HEK293 (cell line): ENCODE measurements around the gene LAMP1.

Source experiments
- CTCF ChIA-PET: fragments of 350-600 bp; formaldehyde crosslinking; extraction: SDS; loops from one replicate; lab custom pipeline; 2021; ENCODE audit warnings: antibody characterized with exemption; lab: Yijun Ruan, JAX
- POLR2A ChIA-PET: fragments of 300-600 bp; formaldehyde crosslinking; extraction: SDS; loops from one replicate; lab custom pipeline; 2020; ENCODE audit warnings: antibody characterized with exemption, inconsistent platforms; lab: Yijun Ruan, JAX
- H3K27ac ChIP-seq: fragments of 200-500 bp; sonication (Bioruptor generic); 2 replicates; pipeline ENCODE4 v1.5.1; 2014; ENCODE audit warnings: low read depth, low read length, control low read depth, inconsistent platforms; ENCODE audit errors: extremely low read depth
- H3K36me3 ChIP-seq, 2 experiments: fragments of 200-500 bp in 1 of 2; sonication (Bioruptor generic) in 1 of 2; 1 replicate in 1 of 2; 2 replicates in 1 of 2; pipeline ENCODE4 v1.5.1; 2014 to 2017; ENCODE audit warnings: inconsistent platforms in 2 of 2, low read length in 2 of 2; ENCODE audit not compliant: control insufficient read depth in 2 of 2, insufficient read depth in 1 of 2
- H3K4me1 ChIP-seq: fragments of 200-500 bp; sonication (Bioruptor generic); 2 replicates; pipeline ENCODE4 v1.5.1; 2014; ENCODE audit warnings: mild to moderate bottlenecking, low read length, inconsistent platforms; ENCODE audit not compliant: control insufficient read depth, insufficient read depth
- H3K4me3 ChIP-seq: 2 replicates; pipeline ENCODE4 v1.5.1; 2011; ENCODE audit warnings: low read depth, mild to moderate bottlenecking, control low read depth, low read length, moderate library complexity
- H3K9me3 ChIP-seq: fragments of 200-500 bp; sonication (Bioruptor generic); 2 replicates; pipeline ENCODE4 v1.5.1; 2014; ENCODE audit warnings: low read depth, low read length, inconsistent platforms; ENCODE audit not compliant: control insufficient read depth, insufficient read depth
- GLI2 ChIP-seq: fragments of 450-650 bp; formaldehyde crosslinking; IDR thresholded peaks from 2 replicates; pipeline ENCODE4; 2017; ENCODE audit warnings: missing biosample characterization, missing genetic modification characterization, low read depth, borderline replicate concordance
- IKZF3 ChIP-seq: fragments of 450-650 bp; IDR thresholded peaks from 2 replicates; pipeline ENCODE4 v1.5.0; 2018; ENCODE audit warnings: missing biosample characterization, mild to moderate bottlenecking, missing genetic modification characterization, moderate library complexity
- KLF1 ChIP-seq: fragments of 450-650 bp; formaldehyde crosslinking; IDR thresholded peaks from 2 replicates; pipeline ENCODE4 v1.5.1; 2016; ENCODE audit warnings: missing biosample characterization, missing genetic modification characterization
- KLF7 ChIP-seq: fragments of 450-650 bp; formaldehyde crosslinking; IDR thresholded peaks from 2 replicates; pipeline ENCODE4 v1.5.1; 2016; ENCODE audit warnings: missing biosample characterization, missing genetic modification characterization, borderline replicate concordance
- MZF1 ChIP-seq: fragments of 450-650 bp; formaldehyde crosslinking; IDR thresholded peaks from 2 replicates; pipeline ENCODE4 v1.5.1; 2017; ENCODE audit warnings: missing biosample characterization, missing genetic modification characterization, borderline replicate concordance
- PRDM1 ChIP-seq: fragments of 450-650 bp; formaldehyde crosslinking; IDR thresholded peaks from 2 replicates; pipeline ENCODE4; 2016; ENCODE audit warnings: missing biosample characterization, missing genetic modification characterization
- SCRT1 ChIP-seq: fragments of 450-650 bp; formaldehyde crosslinking; IDR thresholded peaks from 2 replicates; pipeline ENCODE4 v1.5.1; 2016; ENCODE audit warnings: missing biosample characterization, missing genetic modification characterization, borderline replicate concordance
- SP2 ChIP-seq: fragments of 450-650 bp; formaldehyde crosslinking; IDR thresholded peaks from 2 replicates; pipeline ENCODE4 v1.5.1; 2016; ENCODE audit warnings: missing biosample characterization, missing genetic modification characterization
- YY2 ChIP-seq: fragments of 450-650 bp; formaldehyde crosslinking; IDR thresholded peaks from 2 replicates; pipeline ENCODE4 v1.5.1; 2016; ENCODE audit warnings: missing biosample characterization, missing genetic modification characterization
- ZBTB21 ChIP-seq: fragments of 450-650 bp; formaldehyde crosslinking; IDR thresholded peaks from 2 replicates; pipeline ENCODE4 v1.5.1; 2017; ENCODE audit warnings: missing biosample characterization, missing genetic modification characterization
- ZBTB8A ChIP-seq: fragments of 450-650 bp; formaldehyde crosslinking; IDR thresholded peaks from 2 replicates; pipeline ENCODE4 v1.5.1; 2016; ENCODE audit warnings: missing biosample characterization, missing genetic modification characterization
- ZNF114 ChIP-seq: fragments of 450-650 bp; formaldehyde crosslinking; IDR thresholded peaks from 2 replicates; pipeline ENCODE4 v1.5.0; 2017; ENCODE audit warnings: missing biosample characterization, missing genetic modification characterization
- ZNF157 ChIP-seq: fragments of 450-650 bp; formaldehyde crosslinking; IDR thresholded peaks from 2 replicates; pipeline ENCODE4 v1.5.1; 2016; ENCODE audit warnings: missing biosample characterization, missing genetic modification characterization
- ZNF221 ChIP-seq: fragments of 450-650 bp; formaldehyde crosslinking; IDR thresholded peaks from 2 replicates; pipeline ENCODE4 v1.5.1; 2017; ENCODE audit warnings: missing biosample characterization, missing genetic modification characterization, borderline replicate concordance
- ZNF223 ChIP-seq: fragments of 450-650 bp; formaldehyde crosslinking; IDR thresholded peaks from 2 replicates; pipeline ENCODE4 v1.5.1; 2016; ENCODE audit warnings: missing biosample characterization, missing genetic modification characterization
- ZNF324 ChIP-seq: fragments of 450-650 bp; formaldehyde crosslinking; IDR thresholded peaks from 2 replicates; pipeline ENCODE4 v1.5.1; 2016; ENCODE audit warnings: missing biosample characterization, missing genetic modification characterization
- ZNF341 ChIP-seq: fragments of 450-650 bp; formaldehyde crosslinking; IDR thresholded peaks from 2 replicates; pipeline ENCODE4; 2016; ENCODE audit warnings: low read depth, missing biosample characterization, missing genetic modification characterization
- ZNF513 ChIP-seq: fragments of 450-650 bp; IDR thresholded peaks from 2 replicates; pipeline ENCODE4 v1.5.1; 2018; ENCODE audit warnings: missing biosample characterization, missing genetic modification characterization
- ZNF529 ChIP-seq: fragments of 450-650 bp; formaldehyde crosslinking; IDR thresholded peaks from 2 replicates; pipeline ENCODE4 v1.5.1; 2017; ENCODE audit warnings: missing genetic modification characterization, missing biosample characterization; ENCODE audit not compliant: insufficient replicate concordance
- ZNF558 ChIP-seq: fragments of 450-650 bp; formaldehyde crosslinking; IDR thresholded peaks from 2 replicates; pipeline ENCODE4 v1.5.1; 2016; ENCODE audit warnings: missing biosample characterization, missing genetic modification characterization
- ZNF561 ChIP-seq: fragments of 450-650 bp; IDR thresholded peaks from 2 replicates; pipeline ENCODE4 v1.5.1; 2018; ENCODE audit warnings: missing biosample characterization, missing genetic modification characterization, borderline replicate concordance
- ZNF596 ChIP-seq: fragments of 450-650 bp; IDR thresholded peaks from 2 replicates; pipeline ENCODE4 v1.5.0; 2018; ENCODE audit warnings: missing biosample characterization, mild to moderate bottlenecking, missing genetic modification characterization, moderate library complexity
- ZNF658 ChIP-seq: fragments of 450-650 bp; formaldehyde crosslinking; IDR thresholded peaks from 2 replicates; pipeline ENCODE4; 2016; ENCODE audit warnings: missing biosample characterization, missing genetic modification characterization
- ZNF660 ChIP-seq: fragments of 450-650 bp; IDR thresholded peaks from 2 replicates; pipeline ENCODE4 v1.5.1; 2018; ENCODE audit warnings: missing biosample characterization, mild to moderate bottlenecking, missing genetic modification characterization
- ZNF664 ChIP-seq: fragments of 450-650 bp; formaldehyde crosslinking; IDR thresholded peaks from 2 replicates; pipeline ENCODE4 v1.5.1; 2016; ENCODE audit warnings: missing biosample characterization, missing genetic modification characterization
- ZNF830 ChIP-seq: fragments of 450-650 bp; IDR thresholded peaks from 2 replicates; pipeline ENCODE4 v1.5.0; 2018; ENCODE audit warnings: missing biosample characterization, missing genetic modification characterization, low read depth, mild to moderate bottlenecking, moderate library complexity
- TF ChIP-seq, protein P1 (sequence below): fragments of 450-650 bp; formaldehyde crosslinking; IDR thresholded peaks from 2 replicates; pipeline ENCODE4 v1.5.1; 2016; ENCODE audit warnings: missing biosample characterization, missing genetic modification characterization
- TF ChIP-seq, protein P2 (sequence below): fragments of 450-650 bp; formaldehyde crosslinking; IDR thresholded peaks from 2 replicates; pipeline ENCODE4 v1.5.1; 2017; ENCODE audit warnings: missing biosample characterization, missing genetic modification characterization
- TF ChIP-seq, protein P3 (sequence below): fragments of 450-650 bp; formaldehyde crosslinking; IDR thresholded peaks from 2 replicates; pipeline ENCODE4 v1.5.1; 2016; ENCODE audit warnings: missing biosample characterization, missing genetic modification characterization, borderline replicate concordance
- TF ChIP-seq, protein P4 (sequence below): fragments of 450-650 bp; formaldehyde crosslinking; optimal IDR thresholded peaks from 2 replicates; pipeline ENCODE3; 2016; ENCODE audit warnings: missing biosample characterization, mild to moderate bottlenecking, missing genetic modification characterization

Gene LAMP1, protein sequence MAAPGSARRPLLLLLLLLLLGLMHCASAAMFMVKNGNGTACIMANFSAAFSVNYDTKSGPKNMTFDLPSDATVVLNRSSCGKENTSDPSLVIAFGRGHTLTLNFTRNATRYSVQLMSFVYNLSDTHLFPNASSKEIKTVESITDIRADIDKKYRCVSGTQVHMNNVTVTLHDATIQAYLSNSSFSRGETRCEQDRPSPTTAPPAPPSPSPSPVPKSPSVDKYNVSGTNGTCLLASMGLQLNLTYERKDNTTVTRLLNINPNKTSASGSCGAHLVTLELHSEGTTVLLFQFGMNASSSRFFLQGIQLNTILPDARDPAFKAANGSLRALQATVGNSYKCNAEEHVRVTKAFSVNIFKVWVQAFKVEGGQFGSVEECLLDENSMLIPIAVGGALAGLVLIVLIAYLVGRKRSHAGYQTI

DNA sequence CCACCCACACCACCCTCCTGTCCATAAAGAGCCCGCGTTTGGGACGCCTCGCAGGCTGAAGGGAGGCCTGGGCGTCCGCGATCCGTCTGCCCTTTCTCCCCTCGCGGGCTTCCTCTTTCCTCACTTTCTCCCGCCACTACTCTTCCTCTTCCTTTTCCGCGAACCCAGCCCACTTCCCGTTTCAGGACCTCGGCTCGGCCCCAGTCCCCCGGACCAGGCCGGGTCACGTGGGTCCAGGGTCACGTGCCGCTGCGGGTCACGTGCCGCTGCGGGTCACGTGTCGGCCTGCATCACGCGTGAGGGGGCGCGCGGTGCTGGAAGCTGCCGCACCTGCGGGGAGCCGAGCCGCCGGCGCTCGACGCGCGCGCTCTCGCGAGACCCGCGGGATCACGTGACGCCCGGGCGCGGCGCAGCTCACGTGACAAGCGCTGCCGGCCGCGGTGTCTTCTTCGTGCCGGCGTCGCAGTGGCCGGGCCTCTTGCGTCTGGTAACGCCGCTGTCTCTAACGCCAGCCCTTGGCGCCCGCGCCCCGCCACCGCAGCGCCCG lies at the start of gene LAMP1:
Gene LAMP1 (plus strand): TSS at position 417 of the 547 bp plus-strand sequence. CDS start 196 bp downstream, outside the sequence.
- no peaks in the 10 kb centered on the region for H3K4me1 ChIP-seq
- H3K36me3 ChIP-seq, result no peaks in the 10 kb centered on the region
- ChIA-PET POLR2A (interaction anchor here (0.6 kb wide), 1 partner anchor 69 kb away, joined by 3 read pairs; no protein-coding TSS in a partner anchor), CTCF (no interaction called here)
- peak within 1 kb of the TSS; percentile 71 for H3K4me3 ChIP-seq
- no peaks in the 10 kb centered on the region for H3K9me3 ChIP-seq
- H3K27ac ChIP-seq, result peak within 1 kb of the TSS; percentile 55; the same call in 1 of the 2 replicates
- TF ChIP-seq, protein P1, sequence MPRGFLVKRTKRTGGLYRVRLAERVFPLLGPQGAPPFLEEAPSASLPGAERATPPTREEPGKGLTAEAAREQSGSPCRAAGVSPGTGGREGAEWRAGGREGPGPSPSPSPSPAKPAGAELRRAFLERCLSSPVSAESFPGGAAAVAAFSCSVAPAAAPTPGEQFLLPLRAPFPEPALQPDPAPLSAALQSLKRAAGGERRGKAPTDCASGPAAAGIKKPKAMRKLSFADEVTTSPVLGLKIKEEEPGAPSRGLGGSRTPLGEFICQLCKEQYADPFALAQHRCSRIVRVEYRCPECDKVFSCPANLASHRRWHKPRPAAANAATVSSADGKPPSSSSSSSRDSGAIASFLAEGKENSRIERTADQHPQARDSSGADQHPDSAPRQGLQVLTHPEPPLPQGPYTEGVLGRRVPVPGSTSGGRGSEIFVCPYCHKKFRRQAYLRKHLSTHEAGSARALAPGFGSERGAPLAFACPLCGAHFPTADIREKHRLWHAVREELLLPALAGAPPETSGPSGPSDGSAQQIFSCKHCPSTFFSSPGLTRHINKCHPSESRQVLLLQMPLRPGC (tag by site-specific recombination), result peak; percentile 99
- TF ChIP-seq PRDM1 (tag by site-specific recombination), result peak; percentile 97
- no peak for TF ChIP-seq ZNF114 (tag by site-specific recombination)
- peak; percentile 86 for TF ChIP-seq ZNF223 (tag by site-specific recombination)
- peak; percentile 99 for TF ChIP-seq ZNF324 (tag by site-specific recombination)
- TF ChIP-seq ZNF558 (tag by site-specific recombination), result no peak
- peak; percentile 94 for TF ChIP-seq ZNF660 (tag by site-specific recombination)
- peak; percentile 71; the same call in 1 of the 2 replicates for TF ChIP-seq KLF1 (tag by site-specific recombination)
- TF ChIP-seq IKZF3 (tag by site-specific recombination), result peak; percentile 92
- TF ChIP-seq, protein P2, sequence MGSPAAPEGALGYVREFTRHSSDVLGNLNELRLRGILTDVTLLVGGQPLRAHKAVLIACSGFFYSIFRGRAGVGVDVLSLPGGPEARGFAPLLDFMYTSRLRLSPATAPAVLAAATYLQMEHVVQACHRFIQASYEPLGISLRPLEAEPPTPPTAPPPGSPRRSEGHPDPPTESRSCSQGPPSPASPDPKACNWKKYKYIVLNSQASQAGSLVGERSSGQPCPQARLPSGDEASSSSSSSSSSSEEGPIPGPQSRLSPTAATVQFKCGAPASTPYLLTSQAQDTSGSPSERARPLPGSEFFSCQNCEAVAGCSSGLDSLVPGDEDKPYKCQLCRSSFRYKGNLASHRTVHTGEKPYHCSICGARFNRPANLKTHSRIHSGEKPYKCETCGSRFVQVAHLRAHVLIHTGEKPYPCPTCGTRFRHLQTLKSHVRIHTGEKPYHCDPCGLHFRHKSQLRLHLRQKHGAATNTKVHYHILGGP (tag by site-specific recombination), result peak; percentile 77
- TF ChIP-seq ZNF561, result peak; percentile 98
- TF ChIP-seq SP2 (tag by site-specific recombination), result peak; percentile 79
- TF ChIP-seq ZNF658, result peak; percentile 82; the same call in 1 of the 2 replicates
- TF ChIP-seq ZNF596 (tag by site-specific recombination), result no peak; the same call in 1 of the 2 replicates
- no peak for TF ChIP-seq SCRT1 (tag by site-specific recombination)
- TF ChIP-seq, protein P3, sequence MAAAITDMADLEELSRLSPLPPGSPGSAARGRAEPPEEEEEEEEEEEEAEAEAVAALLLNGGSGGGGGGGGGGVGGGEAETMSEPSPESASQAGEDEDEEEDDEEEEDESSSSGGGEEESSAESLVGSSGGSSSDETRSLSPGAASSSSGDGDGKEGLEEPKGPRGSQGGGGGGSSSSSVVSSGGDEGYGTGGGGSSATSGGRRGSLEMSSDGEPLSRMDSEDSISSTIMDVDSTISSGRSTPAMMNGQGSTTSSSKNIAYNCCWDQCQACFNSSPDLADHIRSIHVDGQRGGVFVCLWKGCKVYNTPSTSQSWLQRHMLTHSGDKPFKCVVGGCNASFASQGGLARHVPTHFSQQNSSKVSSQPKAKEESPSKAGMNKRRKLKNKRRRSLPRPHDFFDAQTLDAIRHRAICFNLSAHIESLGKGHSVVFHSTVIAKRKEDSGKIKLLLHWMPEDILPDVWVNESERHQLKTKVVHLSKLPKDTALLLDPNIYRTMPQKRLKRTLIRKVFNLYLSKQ (tag by site-specific recombination), result 0 out of 2 replicates have a peak, but pooled peaks have one; percentile 59
- TF ChIP-seq YY2 (tag by site-specific recombination), result peak; percentile 88
- peak; percentile 73; the same call in 1 of the 2 replicates for TF ChIP-seq GLI2 (tag by site-specific recombination)
- TF ChIP-seq MZF1, result no peak
- no peak for TF ChIP-seq ZNF157 (tag by site-specific recombination)
- TF ChIP-seq ZNF341, result peak; percentile 46; the same call in 1 of the 2 replicates
- peak; percentile 97 for TF ChIP-seq KLF7 (tag by site-specific recombination)
- TF ChIP-seq ZNF529, result no peak
- no peak for TF ChIP-seq ZNF830 (tag by site-specific recombination)
- TF ChIP-seq ZBTB21 (tag by site-specific recombination), result peak; percentile 81
- peak; percentile 85; the same call in 1 of the 2 replicates for TF ChIP-seq ZNF221 (tag by site-specific recombination)
- TF ChIP-seq, protein P4, sequence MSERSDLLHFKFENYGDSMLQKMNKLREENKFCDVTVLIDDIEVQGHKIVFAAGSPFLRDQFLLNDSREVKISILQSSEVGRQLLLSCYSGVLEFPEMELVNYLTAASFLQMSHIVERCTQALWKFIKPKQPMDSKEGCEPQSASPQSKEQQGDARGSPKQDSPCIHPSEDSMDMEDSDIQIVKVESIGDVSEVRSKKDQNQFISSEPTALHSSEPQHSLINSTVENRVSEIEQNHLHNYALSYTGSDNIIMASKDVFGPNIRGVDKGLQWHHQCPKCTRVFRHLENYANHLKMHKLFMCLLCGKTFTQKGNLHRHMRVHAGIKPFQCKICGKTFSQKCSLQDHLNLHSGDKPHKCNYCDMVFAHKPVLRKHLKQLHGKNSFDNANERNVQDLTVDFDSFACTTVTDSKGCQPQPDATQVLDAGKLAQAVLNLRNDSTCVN (tag by site-specific recombination), result peak; percentile 97
- TF ChIP-seq ZNF513 (tag by site-specific recombination), result 0 out of 2 replicates have a peak, but pooled peaks have one; percentile 21
- TF ChIP-seq ZBTB8A (tag by site-specific recombination), result peak; percentile 86
- peak; percentile 81; the same call in 1 of the 2 replicates for TF ChIP-seq ZNF664 (tag by site-specific recombination)
